ENCODE results near the gene SLC7A8.

SLC7A8 gene

GRCh38 chr14:23183158-23183470, 346 bp downstream of the SLC7A8 start:
- DNase-seq (ENCODE audit: low read depth in 2 of 2, low spot score in 1 of 2), result no peak

GRCh38 chr14:23182372-23183157, 895 bp downstream of the SLC7A8 start:
- no peak for DNase-seq (ENCODE audit: low read depth in 2 of 2, low spot score in 1 of 2)

GRCh38 chr14:23181946-23182345, 1.5 kb downstream of the SLC7A8 start:
- DNase-seq (ENCODE audit: low read depth in 2 of 2, low spot score in 1 of 2), result no peak

GRCh38 chr14:23181453-23181852, 2.0 kb downstream of the SLC7A8 start:
- no peak for DNase-seq (ENCODE audit: low read depth in 2 of 2, low spot score in 1 of 2)

GRCh38 chr14:23177181-23177580, 6.3 kb downstream of the SLC7A8 start:
- no peak for DNase-seq (ENCODE audit: low read depth in 2 of 2, low spot score in 1 of 2)

- no peak for DNase-seq (ENCODE audit: low read depth in 2 of 2, low spot score in 1 of 2)
These were observed 7.6 kb downstream of the SLC7A8 start for GRCh38 chr14:23175823-23176222.

- DNase-seq (ENCODE audit: low read depth in 2 of 2, low spot score in 1 of 2), result no peak
These were observed 8.9 kb downstream of the SLC7A8 start for GRCh38 chr14:23174296-23175184.

GRCh38 chr14:23173796-23174195, 9.7 kb downstream of the SLC7A8 start:
- no peak for DNase-seq (ENCODE audit: low read depth in 2 of 2, low spot score in 1 of 2)

- DNase-seq (ENCODE audit: low read depth in 2 of 2, low spot score in 1 of 2), result no peak
These were observed 10.4 kb downstream of the SLC7A8 start for GRCh38 chr14:23173031-23173430.

- no peak for DNase-seq (ENCODE audit: low read depth in 2 of 2, low spot score in 1 of 2)
These were observed 10.9 kb downstream of the SLC7A8 start for GRCh38 chr14:23172574-23172973.

- DNase-seq (ENCODE audit: low read depth in 2 of 2, low spot score in 1 of 2), result no peak
These were observed 11.4 kb downstream of the SLC7A8 start for GRCh38 chr14:23172096-23172495.

GRCh38 chr14:23171222-23171975, 12.1 kb downstream of the SLC7A8 start:
- DNase-seq (ENCODE audit: low read depth in 2 of 2, low spot score in 1 of 2), result no peak

GRCh38 chr14:23169622-23170021, 13.8 kb downstream of the SLC7A8 start:
- DNase-seq (ENCODE audit: low read depth in 2 of 2, low spot score in 1 of 2), result no peak

- no peak for DNase-seq (ENCODE audit: low read depth in 2 of 2, low spot score in 1 of 2)
These were observed 15.2 kb downstream of the SLC7A8 start for GRCh38 chr14:23168246-23168645.

- DNase-seq (ENCODE audit: low read depth in 2 of 2, low spot score in 1 of 2), result no peak
These were observed 16.2 kb downstream of the SLC7A8 start for GRCh38 chr14:23167116-23167847.

GRCh38 chr14:23164949-23165348, 18.5 kb downstream of the SLC7A8 start:
- no peak for DNase-seq (ENCODE audit: low read depth in 2 of 2, low spot score in 1 of 2)

GRCh38 chr14:23164250-23164649, 19.2 kb downstream of the SLC7A8 start:
- DNase-seq (ENCODE audit: low read depth in 2 of 2, low spot score in 1 of 2), result no peak

- DNase-seq (ENCODE audit: low read depth in 2 of 2, low spot score in 1 of 2), result no peak
These were observed 19.6 kb downstream of the SLC7A8 start for GRCh38 chr14:23163830-23164229.

- no peak for DNase-seq (ENCODE audit: low read depth in 2 of 2, low spot score in 1 of 2)
These were observed 20.7 kb downstream of the SLC7A8 start for GRCh38 chr14:23162800-23163199.

GRCh38 chr14:23162005-23162404, 21.5 kb downstream of the SLC7A8 start:
- no peak for DNase-seq (ENCODE audit: low read depth in 2 of 2, low spot score in 1 of 2)

- no peak for DNase-seq (ENCODE audit: low read depth in 2 of 2, low spot score in 1 of 2)
These were observed 22.4 kb downstream of the SLC7A8 start for GRCh38 chr14:23160924-23161522.

All from stimulated activated CD8-positive, alpha-beta memory T cell treated with anti-CD3 and anti-CD28 coated beads, Interleukin-4, amount 100 ng/mL, for 1 hour (primary cell).